K562 (cell line): ENCODE measurements around the gene MPLKIP. TPM values are rescaled to one million over a fixed set of nuclear protein-coding genes. Genes with fewer than 3 reads are reported as not detected.

Source experiments
- ATAC-seq: fragments of 200-7000 bp; cut with Tn5 transposase; 3 replicates; pipeline ENCODE4 v1.9.1; 2020; ENCODE audit warnings: moderate library complexity
- BruUV-seq: library from RNA; stranded (reverse); fragments of 400-500 nt; replicated peaks from 2 replicates; lab custom pipeline; 2021; lab: Mats Ljungman, UMichigan
- CTCF ChIA-PET: fragments of 300-600 bp; formaldehyde crosslinking; extraction: SDS; loops from one replicate; lab custom pipeline; 2021; ENCODE audit warnings: low intra/inter-chr PET ratio; lab: Yijun Ruan, JAX
- POLR2A ChIA-PET: fragments of 300-600, 350-650 bp; sonication (Branson Sonifier 250); formaldehyde crosslinking; extraction: SDS; loops from one replicate; lab custom pipeline; 2021; ENCODE audit warnings: antibody characterized with exemption, inconsistent platforms; lab: Yijun Ruan, JAX
- DNase-seq, 4 experiments: peaks; one replicate each; pipeline versions ENCODE4 v3.0.0 to v3.0.0-alpha.2; 2011 to 2018; ENCODE audit warnings: low spot score in 3 of 4, mixed read lengths in 3 of 4; ENCODE audit errors: extremely low read depth in 1 of 4
- FAIRE-seq: peaks from 2 replicates; lab custom pipeline; 2011; peaks lifted over from hg19 to GRCh38; lab: Jason Lieb, UNC
- H2AFZ ChIP-seq: 2 replicates; pipeline ENCODE4 v1.6.0; 2011; ENCODE audit warnings: low read depth, low read length, control low read depth, inconsistent platforms
- H3K27ac ChIP-seq: fragments of 200-600 bp; 3 replicates; pipeline ENCODE4 v1.8.0; 2011; ENCODE audit warnings: low read depth, mild to moderate bottlenecking, control low read depth, inconsistent platforms, low read length, moderate library complexity, mixed read lengths; ENCODE audit errors: extremely low read depth
- H3K27me3 ChIP-seq, 2 experiments: fragments of 300-600 bp in 1 of 2; 2 replicates in 1 of 2; 3 replicates in 1 of 2; pipeline versions ENCODE4 v1.6.0 to v1.8.0; 2011; ENCODE audit warnings: inconsistent platforms in 2 of 2, low read length in 2 of 2, mild to moderate bottlenecking in 1 of 2, mixed read lengths in 1 of 2, moderate library complexity in 1 of 2; ENCODE audit not compliant: control insufficient read depth in 2 of 2, insufficient read depth in 2 of 2
- H3K36me3 ChIP-seq: fragments of 300-600 bp; 3 replicates; pipeline ENCODE4 v1.8.0; 2011; ENCODE audit warnings: mild to moderate bottlenecking, low read length, inconsistent platforms; ENCODE audit not compliant: control insufficient read depth, insufficient read depth
- H3K4me1 ChIP-seq, 2 experiments: fragments of 200-600 bp in 1 of 2; replicated peaks in 1 of 2; 2 replicates in 1 of 2; 3 replicates in 1 of 2; pipeline versions ENCODE4 v1.5.1 to v1.8.0; 2011; ENCODE audit warnings: inconsistent platforms in 2 of 2, low read length in 2 of 2, mild to moderate bottlenecking in 1 of 2, mixed read lengths in 1 of 2, moderate library complexity in 1 of 2; ENCODE audit not compliant: control insufficient read depth in 2 of 2, insufficient read depth in 2 of 2
- H3K4me2 ChIP-seq: 2 replicates; pipeline ENCODE4 v1.6.1; 2011; ENCODE audit warnings: low read length, control low read depth, inconsistent platforms, mixed read lengths; ENCODE audit not compliant: insufficient read depth
- H3K4me3 ChIP-seq: fragments of 200-600 bp; sonication (generic), shearing (Covaris generic); 2 replicates; pipeline ENCODE4 v1.5.1; 2016; ENCODE audit warnings: control low read depth, inconsistent platforms
- H3K79me2 ChIP-seq: fragments of 200-600 bp; 3 replicates; pipeline ENCODE4 v1.8.0; 2011; ENCODE audit warnings: low read length, inconsistent platforms; ENCODE audit not compliant: control insufficient read depth, insufficient read depth
- H3K9ac ChIP-seq, 2 experiments: 2 replicates each; pipeline versions ENCODE4 v1.6.0 to v1.6.1; 2011; ENCODE audit warnings: low read depth in 2 of 2, low read length in 2 of 2, control low read depth in 1 of 2, inconsistent platforms in 1 of 2, mild to moderate bottlenecking in 1 of 2, mixed read lengths in 1 of 2; ENCODE audit not compliant: insufficient read depth in 1 of 2
- H3K9me1 ChIP-seq: one replicate; pipeline ENCODE4 v1.6.0; 2011; ENCODE audit warnings: inconsistent platforms, mild to moderate bottlenecking, low read length, moderate library complexity; ENCODE audit not compliant: control insufficient read depth, insufficient read depth
- H3K9me3 ChIP-seq: replicated peaks from 2 replicates; pipeline ENCODE4 v1.5.1; 2011; ENCODE audit warnings: low read depth, low read length, inconsistent platforms; ENCODE audit not compliant: control insufficient read depth, insufficient read depth
- H4K20me1 ChIP-seq: replicated peaks from 2 replicates; pipeline ENCODE4 v1.6.1; 2011; ENCODE audit warnings: low read length, inconsistent platforms, mixed read lengths; ENCODE audit not compliant: control insufficient read depth, insufficient read depth
- ATF3 ChIP-seq, 2 experiments: fragments of 450-650 bp in 1 of 2; sonication (generic) in 1 of 2; formaldehyde crosslinking in 1 of 2; IDR thresholded peaks in 1 of 2; conservative IDR thresholded peaks in 1 of 2; 2 replicates each; pipeline versions ENCODE4 v1.6.1 to v1.8.1; 2016 to 2023; ENCODE audit warnings: mild to moderate bottlenecking in 2 of 2, moderate library complexity in 2 of 2, inconsistent platforms in 1 of 2, missing genetic modification reagents in 1 of 2
- ILF3 ChIP-seq: fragments of 450-650 bp; IDR thresholded peaks from 2 replicates; pipeline ENCODE4 v1.6.1; 2018; ENCODE audit warnings: antibody characterized with exemption, mild to moderate bottlenecking, moderate library complexity, borderline replicate concordance
- NUFIP1 ChIP-seq: fragments of 450-650 bp; IDR thresholded peaks from 2 replicates; pipeline ENCODE4 v1.6.1; 2018; ENCODE audit not compliant: partially characterized antibody
- U2AF1 ChIP-seq: fragments of 200-400 bp; formaldehyde crosslinking; optimal IDR thresholded peaks from 2 replicates; pipeline ENCODE3; 2017; ENCODE audit warnings: mild to moderate bottlenecking, low read depth, low read length, moderate library complexity
- U2AF2 ChIP-seq: fragments of 200-400 bp; formaldehyde crosslinking; optimal IDR thresholded peaks from 2 replicates; pipeline ENCODE3; 2017; ENCODE audit warnings: low read depth, mild to moderate bottlenecking, low read length
- ZNF655 ChIP-seq: fragments of 250-450 bp; sonication (Bioruptor Pico); IDR thresholded peaks from 2 replicates; pipeline ENCODE4 v1.5.0; 2021
- WGBS: fragments of 100-300 bp; shearing (Covaris generic); methylation state at CpG from one replicate; pipeline ENCODE4 v1.1.6; 2016; ENCODE audit warnings: low coverage, mixed read lengths; ENCODE audit not compliant: insufficient coverage; ENCODE audit errors: missing lambda C conversion rate; 5-methylcytosine and 5-hydroxymethylcytosine counted together
- in situ Hi-C: fragments of 300-500 bp; cut with MboI; formaldehyde crosslinking; loops from 4 replicates; pipeline ENCODE4 v1.15.0; 2018; ENCODE audit warnings: inconsistent platforms, mixed read lengths
- intact Hi-C: fragments of 100-400 bp; cut with micrococcal nuclease; formaldehyde crosslinking; loops from 2 replicates; pipeline ENCODE4 v1.14.2; 2022
- polyA plus RNA-seq, 8 experiments: library from polyadenylated mRNA; depleted of rRNA in 4 of 8; stranded (reverse) in 5 of 8; unstranded in 3 of 8; fragments of >200 nt; fragmentation: Nextera tagmentation in 2 of 8; fragmentation: Illumina TruSeq in 1 of 8; extraction: Ambion mirVana in 2 of 8; extraction: Trizol in 1 of 8; gene quantifications; 2 replicates each; pipeline versions ENCODE4 v1.2.1 to v1.2.3, GENCODE V29; 2011 to 2014; ENCODE audit warnings: inconsistent platforms in 1 of 8, missing spikeins in 1 of 8
- total RNA-seq, 7 experiments: library from RNA; depleted of rRNA in 6 of 7; stranded (reverse); fragments of >200 nt in 6 of 7; fragmentation: Illumina TruSeq in 2 of 7; extraction: Trizol in 2 of 7; gene quantifications; 2 replicates each; pipeline versions ENCODE4 v1.2.1 to v1.2.3, GENCODE V29; 2011 to 2021; ENCODE audit warnings: low replicate concordance in 1 of 7

Gene MPLKIP
- total and polyA plus RNA-seq, 9 of the 15 experiments (the other 6 are each of a cell fraction or from before 2014, with no cell fraction given) = 5.6 to 127 (median 44.2) TPM

- no peak overlapping the region for H3K9ac ChIP-seq
- FAIRE-seq (no peak), ATAC-seq (no peak), DNase-seq (no peak)
- no TSS peak for BruUV-seq
- H3K4me2 ChIP-seq = no peak overlapping the region
- no peaks in the 10 kb centered on the region for H3K9me3 ChIP-seq
- no peak overlapping the region for H2AFZ ChIP-seq
- ChIA-PET POLR2A (no interaction called here), CTCF (no interaction called here)
- H3K79me2 ChIP-seq = no peaks in the 10 kb centered on the region
- no peaks in the 10 kb centered on the region for H3K4me1 ChIP-seq
- intact Hi-C loops = no loop called here
- H4K20me1 ChIP-seq = no peaks in the 10 kb centered on the region
- no peak overlapping the region for H3K27ac ChIP-seq
- in situ Hi-C loops = no loop called here
- TF ChIP-seq ILF3 = no peak
- TF ChIP-seq U2AF1 = no peak
- TF ChIP-seq ATF3 (IDR thresholded peaks at IDR 0.05) = peak; percentile 44
- TF ChIP-seq ATF3 (CRISPR knock-in tag; conservative IDR thresholded peaks at IDR 0.05) = no peak
- no peak for TF ChIP-seq NUFIP1
- no peak for TF ChIP-seq U2AF2
- no peak for TF ChIP-seq ZNF655 (CRISPR knock-in tag)
- TF ChIP-seq, all 486 proteins: peak for 1
- Histone ChIP-seq H3K27me3 (no peaks in the 10 kb centered on the region), H3K4me3 (no peak overlapping the region), H3K9me1 (no peaks in the 10 kb centered on the region), H3K36me3 (no peaks in the 10 kb centered on the region)
- 47% methylated on average over 4 of the region's 4 CpGs for WGBS
Observed at GRCh38 chr7:40105879-40106473, 28.4 kb downstream of the MPLKIP start.
